Measurements from ENCODE around the gene CFAP52.
"Not testable (repeated sequence)": the region's sequence is repeated elsewhere in the genome, so short reads cannot be mapped to it uniquely, and the experiment has no call there.

- not testable (repeated sequence) for TF ChIP-seq EZH2phosphoT487 (IDR thresholded peaks at IDR 0.05; ENCODE audit: insufficient read depth, low read depth); EZH2 (IDR thresholded peaks at IDR 0.05; ENCODE audit: insufficient read depth, poor library complexity, severe bottlenecking)
Observed at GRCh38 chr17:9604583-9604982, 28.1 kb downstream of the CFAP52 start.

All from GM23248 (cell line).